ENCODE data around the gene DLX2.

The DLX2 gene

DNA sequence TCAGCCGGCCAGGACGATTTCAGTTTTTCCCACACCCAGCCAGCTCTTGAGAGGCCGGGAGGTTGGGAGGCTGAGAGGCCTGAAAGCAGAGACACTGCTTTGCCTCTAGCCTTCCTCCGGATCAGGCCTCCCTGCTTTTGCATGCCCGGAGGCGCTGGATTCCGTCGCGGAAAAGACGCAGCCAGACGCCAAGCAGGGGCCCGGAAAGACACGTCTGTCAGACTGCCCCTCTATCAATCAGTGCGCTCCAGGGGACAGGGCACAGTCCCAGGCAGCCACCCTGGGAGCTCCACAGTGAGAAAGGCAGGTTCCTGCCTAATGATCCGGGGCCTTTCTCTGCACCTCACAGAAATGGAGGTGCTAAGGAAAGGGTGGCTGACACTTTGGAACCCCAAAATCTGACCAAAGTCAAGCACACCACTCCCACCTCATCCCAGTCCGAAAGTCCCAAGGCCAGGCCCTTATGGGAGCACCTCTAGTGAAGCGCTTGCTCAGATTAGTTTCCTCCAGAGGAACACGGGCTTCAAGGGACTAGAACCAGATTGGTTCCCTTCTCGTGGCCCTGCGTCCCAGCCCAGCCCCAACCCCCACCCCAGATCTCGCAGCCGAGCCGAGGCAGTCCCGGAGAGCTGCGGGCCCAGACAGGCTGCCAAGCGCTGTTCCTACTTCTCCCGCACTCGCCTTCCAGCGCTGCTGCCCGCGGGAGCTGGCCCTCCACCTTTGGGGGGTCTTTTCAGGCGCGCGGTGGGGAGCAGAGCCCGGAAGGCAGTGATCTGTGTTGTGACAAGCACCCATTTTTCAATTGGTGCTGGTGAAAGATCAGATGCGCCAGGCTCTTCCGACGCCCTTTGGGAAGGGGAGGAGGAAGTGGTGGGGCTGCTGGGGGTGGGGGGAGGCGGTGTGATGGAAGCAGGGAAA lies 12.4 kb downstream of the DLX2 start:
- peaks cover 1% of the 10 kb centered on the region for H3K27me3 ChIP-seq (replicated peaks; ENCODE audit: control insufficient read depth, insufficient read depth, low read length)
- no peak overlapping the region for H3K4me3 ChIP-seq (replicated peaks; ENCODE audit: low read depth, low read length)

DNA sequence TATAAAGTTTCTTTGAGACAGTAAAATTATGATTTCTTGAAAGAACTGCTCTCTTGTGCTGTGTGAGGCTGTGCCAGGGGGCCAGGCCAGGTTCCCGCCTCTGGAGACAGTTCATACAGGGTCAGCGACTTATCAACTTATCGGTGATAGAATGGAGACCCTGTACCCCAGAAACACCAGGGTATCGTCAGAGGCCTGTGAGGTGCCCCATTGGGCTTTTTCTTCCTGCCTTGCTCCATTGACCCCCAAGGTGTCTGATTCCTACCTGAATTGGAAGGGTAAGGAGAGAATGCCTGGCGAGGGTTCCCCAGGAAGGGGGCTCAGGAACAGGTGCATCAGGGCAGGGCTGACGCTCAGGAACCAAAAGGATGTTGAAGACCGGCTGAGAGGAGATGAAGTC lies 13.1 kb downstream of the DLX2 start:
- peaks cover 1% of the 10 kb centered on the region for H3K27me3 ChIP-seq (replicated peaks; ENCODE audit: control insufficient read depth, insufficient read depth, low read length)
- TF ChIP-seq CTCF (IDR thresholded peaks at IDR 0.05; ENCODE audit: insufficient read depth, low read length, poor library complexity, severe bottlenecking), result no peak
- DNase-seq (ENCODE audit: extremely low read depth, insufficient read length), result no peak
- H3K4me3 ChIP-seq (replicated peaks; ENCODE audit: low read depth, low read length), result no peak overlapping the region
- H3K36me3 ChIP-seq (ENCODE audit: control insufficient read depth, insufficient read depth, low read length), result no peaks in the 10 kb centered on the region

More for the DNA sequence above, 12.4 kb downstream of the DLX2 start:
- H3K36me3 ChIP-seq (ENCODE audit: control insufficient read depth, insufficient read depth, low read length), result no peaks in the 10 kb centered on the region
- TF ChIP-seq CTCF (IDR thresholded peaks at IDR 0.05; ENCODE audit: insufficient read depth, low read length, poor library complexity, severe bottlenecking), result no peak
- no peak for DNase-seq (ENCODE audit: extremely low read depth, insufficient read length)

- DNase-seq (ENCODE audit: extremely low read depth, insufficient read length), result no peak
- Histone ChIP-seq H3K27me3 (replicated peaks; ENCODE audit: control insufficient read depth, insufficient read depth, low read length) (peaks cover 1% of the 10 kb centered on the region), H3K36me3 (ENCODE audit: control insufficient read depth, insufficient read depth, low read length) (no peaks in the 10 kb centered on the region), H3K4me3 (replicated peaks; ENCODE audit: low read depth, low read length) (no peak overlapping the region)
- TF ChIP-seq CTCF (IDR thresholded peaks at IDR 0.05; ENCODE audit: insufficient read depth, low read length, poor library complexity, severe bottlenecking), result no peak
Measured at GRCh38 chr2:172089005-172089504, 13.6 kb downstream of the DLX2 start.

DNA sequence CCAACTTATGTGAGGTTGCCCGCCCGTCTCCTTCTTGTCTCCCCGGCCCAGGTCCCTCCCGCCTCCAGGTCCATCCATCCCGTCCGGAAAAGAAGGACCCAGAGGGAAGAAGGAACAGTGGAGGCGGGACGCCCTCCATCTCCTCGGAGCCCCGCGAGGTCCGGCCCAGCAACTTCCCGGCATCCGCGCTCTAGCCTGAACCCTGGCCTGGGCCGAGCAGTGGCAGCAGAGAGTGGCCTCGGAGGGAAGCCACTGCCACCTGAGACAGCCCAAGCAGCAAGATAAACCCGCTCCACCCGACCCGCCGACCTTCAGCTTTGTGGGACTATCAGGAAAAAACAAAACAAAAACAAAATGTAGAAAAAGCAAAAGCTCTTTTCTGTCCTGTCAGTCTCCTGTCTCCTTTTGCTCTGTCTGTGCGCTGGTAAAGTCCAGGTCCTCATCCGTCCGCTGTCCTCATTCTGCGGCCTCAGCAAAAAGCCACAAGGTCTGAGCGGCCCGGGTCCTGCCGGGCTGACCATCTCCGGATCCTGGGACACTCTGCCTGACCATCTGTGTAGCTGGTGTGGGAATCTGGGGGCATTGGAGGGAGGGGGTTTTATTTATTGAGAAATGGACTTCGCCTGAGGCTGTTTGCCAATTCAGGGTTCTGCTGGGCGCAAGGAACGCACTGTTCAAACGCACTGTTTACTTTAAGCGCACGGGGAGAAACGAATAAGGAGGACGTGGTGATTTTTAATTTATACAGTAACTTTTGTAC lies 14.3 kb downstream of the DLX2 start:
- Histone ChIP-seq H3K27me3 (replicated peaks; ENCODE audit: control insufficient read depth, insufficient read depth, low read length) (peaks cover 1% of the 10 kb centered on the region), H3K36me3 (ENCODE audit: control insufficient read depth, insufficient read depth, low read length) (no peaks in the 10 kb centered on the region), H3K4me3 (replicated peaks; ENCODE audit: low read depth, low read length) (no peak overlapping the region)
- no peak for DNase-seq (ENCODE audit: extremely low read depth, insufficient read length)
- TF ChIP-seq CTCF (IDR thresholded peaks at IDR 0.05; ENCODE audit: insufficient read depth, low read length, poor library complexity, severe bottlenecking), result no peak

DNA sequence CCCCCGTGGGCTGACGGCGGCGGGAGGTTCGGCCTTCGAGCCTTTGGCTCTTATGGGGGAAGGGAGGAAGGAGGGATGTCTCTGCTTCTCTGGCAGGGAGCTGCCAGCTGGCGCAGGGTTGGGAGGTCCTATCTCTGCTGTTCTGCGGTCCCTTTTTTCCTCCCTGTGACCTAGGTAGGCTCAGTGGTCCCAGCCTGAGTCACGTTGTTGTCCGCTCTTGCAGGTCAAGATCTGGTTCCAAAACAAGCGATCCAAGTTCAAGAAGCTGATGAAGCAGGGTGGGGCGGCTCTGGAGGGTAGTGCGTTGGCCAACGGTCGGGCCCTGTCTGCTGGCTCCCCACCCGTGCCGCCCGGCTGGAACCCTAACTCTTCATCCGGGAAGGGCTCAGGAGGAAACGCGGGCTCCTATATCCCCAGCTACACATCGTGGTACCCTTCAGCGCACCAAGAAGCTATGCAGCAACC lies 14.9 kb downstream of the DLX2 start:
- DNase-seq (ENCODE audit: extremely low read depth, insufficient read length), result no peak
- peaks cover 1% of the 10 kb centered on the region for H3K27me3 ChIP-seq (replicated peaks; ENCODE audit: control insufficient read depth, insufficient read depth, low read length)
- no peaks in the 10 kb centered on the region for H3K36me3 ChIP-seq (ENCODE audit: control insufficient read depth, insufficient read depth, low read length)
- no peak overlapping the region for H3K4me3 ChIP-seq (replicated peaks; ENCODE audit: low read depth, low read length)
- no peak for TF ChIP-seq CTCF (IDR thresholded peaks at IDR 0.05; ENCODE audit: insufficient read depth, low read length, poor library complexity, severe bottlenecking)
